GM18498 (cell line): ENCODE data around the gene PACSIN2.
"Not testable (repeated sequence)": the region's sequence is repeated elsewhere in the genome, so short reads cannot be mapped to it uniquely, and the experiment has no call there.

Experiments used
- ATAC-seq: cut with Tn5 transposase; IDR thresholded peaks from one replicate; pipeline ENCODE4 v1.9.1; 2021; ENCODE audit warnings: mild to moderate bottlenecking, moderate library complexity; ENCODE audit not compliant: unreplicated experiment

The PACSIN2 gene, protein sequence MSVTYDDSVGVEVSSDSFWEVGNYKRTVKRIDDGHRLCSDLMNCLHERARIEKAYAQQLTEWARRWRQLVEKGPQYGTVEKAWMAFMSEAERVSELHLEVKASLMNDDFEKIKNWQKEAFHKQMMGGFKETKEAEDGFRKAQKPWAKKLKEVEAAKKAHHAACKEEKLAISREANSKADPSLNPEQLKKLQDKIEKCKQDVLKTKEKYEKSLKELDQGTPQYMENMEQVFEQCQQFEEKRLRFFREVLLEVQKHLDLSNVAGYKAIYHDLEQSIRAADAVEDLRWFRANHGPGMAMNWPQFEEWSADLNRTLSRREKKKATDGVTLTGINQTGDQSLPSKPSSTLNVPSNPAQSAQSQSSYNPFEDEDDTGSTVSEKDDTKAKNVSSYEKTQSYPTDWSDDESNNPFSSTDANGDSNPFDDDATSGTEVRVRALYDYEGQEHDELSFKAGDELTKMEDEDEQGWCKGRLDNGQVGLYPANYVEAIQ

DNA sequence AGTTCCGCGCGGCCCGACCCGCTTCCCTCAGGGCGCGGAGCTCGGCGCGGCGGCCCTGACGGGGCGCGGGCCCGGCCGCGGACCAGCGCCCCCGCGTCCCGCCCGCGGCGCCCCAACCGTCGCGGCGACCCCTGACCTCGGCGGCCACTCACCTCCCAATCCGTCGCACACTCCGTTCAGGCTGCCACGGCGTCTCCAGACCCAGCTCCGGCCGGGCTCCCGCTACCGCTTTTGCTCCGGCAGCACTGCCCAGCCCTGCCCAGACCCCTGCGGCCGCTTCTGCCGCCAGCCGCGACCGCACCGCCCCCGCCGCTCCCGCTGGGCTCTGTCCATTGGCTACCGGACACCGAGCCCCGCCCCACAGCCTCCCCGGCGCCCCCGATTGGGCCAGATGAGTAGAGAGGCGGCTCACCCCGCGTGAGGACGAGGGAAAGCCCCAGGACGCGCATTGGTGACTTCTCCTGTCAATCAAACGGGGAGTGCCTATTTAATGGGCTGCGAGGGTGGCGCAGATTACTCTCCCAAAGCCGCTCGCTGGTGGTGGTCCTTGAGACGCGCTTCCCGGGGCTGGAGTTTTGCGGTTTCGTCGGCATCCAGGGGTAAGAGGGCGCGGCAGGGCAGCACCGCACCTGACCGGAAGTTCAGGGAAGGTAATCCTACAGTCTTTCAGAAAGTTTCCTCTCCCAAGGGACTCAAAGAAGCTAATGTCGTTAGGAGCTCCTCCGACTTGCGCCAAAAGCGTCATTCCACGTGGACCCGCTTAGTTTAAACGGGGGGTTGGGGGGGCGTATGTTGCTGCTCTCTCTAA is at the start of gene PACSIN2:
PACSIN2 (minus strand) TSS at position 281 of the 808 bp plus-strand sequence. CDS start 103,069 bp downstream, outside the sequence.
- ATAC-seq: peak; percentile 95

DNA sequence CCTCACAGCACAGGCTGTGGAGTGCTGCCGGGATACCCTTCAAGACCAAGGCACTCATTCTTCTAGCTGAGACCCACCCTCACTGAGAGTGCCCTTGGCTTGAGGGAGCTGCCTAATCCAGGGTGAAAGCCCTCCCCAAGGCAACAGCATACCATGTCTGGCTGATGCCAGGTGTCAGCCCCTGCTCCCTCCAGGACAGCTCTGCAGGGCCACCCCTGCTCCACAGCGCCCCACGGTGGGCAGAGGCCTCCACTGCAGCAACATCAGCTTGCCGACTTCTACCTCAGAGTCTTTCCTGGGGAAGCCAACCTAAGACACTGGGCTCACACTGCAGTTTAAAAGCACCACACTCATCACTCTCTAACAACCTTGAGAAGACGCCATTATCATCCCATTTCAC is 45.2 kb upstream of the PACSIN2 start:
- ATAC-seq: no peak

DNA sequence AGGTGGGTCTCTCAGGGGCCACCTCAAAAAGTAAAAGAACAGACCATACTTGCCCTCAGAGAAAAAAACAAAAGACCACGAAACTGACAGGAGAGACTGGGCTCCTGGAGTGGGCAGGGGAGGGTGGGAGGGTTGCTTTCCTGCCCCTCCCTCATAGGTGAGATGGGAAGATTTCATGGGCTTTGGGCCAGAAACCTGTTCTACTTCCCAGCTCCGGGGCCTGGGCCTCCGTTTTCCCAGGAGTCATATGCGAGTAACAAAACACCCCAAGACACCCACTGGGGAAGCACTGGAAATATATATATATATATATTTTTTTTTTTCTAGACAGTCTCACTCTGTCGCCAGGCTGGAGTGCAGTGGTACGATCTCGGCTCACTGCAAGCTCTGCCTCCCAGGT is 42.7 kb upstream of the PACSIN2 start:
- no peak for ATAC-seq

DNA sequence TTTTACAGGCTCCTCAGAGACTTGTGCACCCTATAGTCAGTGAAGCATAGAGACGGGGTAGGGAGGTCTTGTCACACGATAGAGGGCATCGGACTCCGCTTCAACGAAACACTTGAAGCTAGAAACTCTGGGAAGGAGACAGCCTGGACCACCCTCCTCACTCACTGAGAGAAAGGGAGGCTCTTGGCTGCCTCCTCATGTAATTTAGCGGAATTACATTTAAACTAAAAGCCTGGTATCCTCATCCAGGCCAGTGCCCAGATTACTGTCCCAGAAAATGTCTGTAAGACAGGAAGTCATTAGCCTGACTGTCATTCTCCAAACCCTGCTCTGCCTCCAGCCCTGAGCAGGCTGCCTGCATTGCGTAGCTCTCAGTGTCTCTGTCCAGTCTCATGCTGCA is 38.2 kb upstream of the PACSIN2 start:
- ATAC-seq: no peak

DNA sequence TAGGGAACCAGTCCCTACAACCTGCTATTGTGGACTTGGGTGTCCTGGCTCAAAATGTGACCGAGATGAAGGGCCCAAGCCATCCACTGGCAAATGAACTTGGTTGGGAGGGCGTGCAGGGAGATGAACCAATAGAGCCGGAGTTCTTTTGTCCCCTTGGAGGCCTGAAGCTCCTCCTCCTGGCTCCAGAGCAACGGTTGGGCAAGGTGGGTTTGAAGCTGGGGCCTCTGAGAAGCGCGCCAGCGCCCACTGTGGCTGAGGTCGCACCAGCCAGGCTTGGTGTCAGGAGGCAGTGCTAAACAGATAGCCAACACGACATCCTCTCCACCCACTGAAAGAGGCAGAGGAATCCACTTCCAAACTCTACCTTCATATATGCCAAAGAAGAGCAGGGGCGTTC is 36.0 kb upstream of the PACSIN2 start:
- ATAC-seq: no peak

DNA sequence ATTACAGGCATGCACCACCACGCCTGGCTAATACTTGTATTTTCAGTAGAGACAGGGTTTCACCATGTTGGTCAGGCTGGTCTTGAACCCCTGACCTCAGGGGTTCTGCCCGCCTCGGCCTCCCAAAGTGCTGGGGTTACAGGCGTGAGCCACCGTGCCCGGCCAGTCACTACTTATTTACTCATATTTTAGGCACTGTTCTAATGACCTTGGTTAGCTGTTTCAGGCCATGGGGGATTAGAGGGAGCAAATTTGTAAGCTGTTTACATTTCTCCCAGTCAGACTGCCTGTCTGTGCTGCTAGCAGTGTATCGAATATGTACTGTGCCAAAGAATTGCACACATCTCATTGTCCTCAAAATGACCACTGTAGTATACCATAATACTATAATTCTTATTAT is 32.7 kb upstream of the PACSIN2 start:
- no peak for ATAC-seq

DNA sequence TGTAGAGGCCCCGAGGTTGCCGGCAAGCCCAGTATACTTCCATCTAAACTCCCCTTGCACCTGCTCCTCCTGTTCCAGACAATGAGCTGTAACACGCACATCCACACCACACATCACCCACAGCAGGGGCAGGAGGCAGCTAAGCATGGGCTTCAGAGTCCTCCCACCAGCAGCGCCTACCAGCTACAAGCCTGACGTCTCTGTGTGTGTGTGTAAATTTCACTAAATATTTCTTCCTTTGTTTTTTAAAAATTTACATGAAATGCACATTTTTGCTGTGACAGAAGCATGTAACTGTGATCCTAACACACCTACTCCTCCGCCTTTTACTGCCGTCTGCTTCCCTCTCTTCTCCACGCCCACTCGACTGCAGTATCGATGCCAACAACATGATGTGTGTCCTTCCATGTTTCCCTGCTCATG is 29.4 kb upstream of the PACSIN2 start:
- ATAC-seq: no peak

DNA sequence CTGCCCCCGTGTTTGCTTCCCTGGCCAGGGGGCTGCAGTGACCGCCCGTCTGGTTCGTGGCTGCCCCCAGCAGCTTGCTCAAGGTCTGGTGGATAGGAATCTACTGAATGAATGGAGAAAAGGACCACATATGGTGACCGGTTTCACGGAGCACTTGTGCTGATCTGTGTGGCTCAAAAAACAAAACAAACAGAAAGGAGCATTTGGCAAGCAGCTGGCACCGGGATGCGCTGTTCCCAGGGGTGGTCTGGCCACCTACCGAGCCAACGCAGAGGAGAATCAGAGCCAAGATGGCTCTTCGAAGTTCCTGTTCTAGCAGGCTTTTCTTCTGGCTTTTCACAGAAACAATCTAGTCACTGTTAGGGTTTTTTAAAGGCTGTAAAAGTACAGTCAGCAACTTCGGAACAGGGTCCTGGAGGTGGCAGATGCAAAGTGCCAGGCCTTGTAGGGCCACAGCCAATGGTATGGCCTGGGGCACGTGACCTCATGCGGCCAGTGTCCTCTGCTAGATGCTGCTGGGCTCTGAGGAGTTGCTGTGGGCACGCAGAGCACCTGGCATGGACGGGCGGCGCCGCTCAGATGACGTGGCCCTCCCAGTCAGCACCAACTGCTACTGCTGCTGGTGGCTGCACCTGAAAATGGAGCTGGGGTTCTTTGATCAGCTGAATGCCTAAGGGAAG is 27.3 kb upstream of the PACSIN2 start:
- no peak for ATAC-seq

DNA sequence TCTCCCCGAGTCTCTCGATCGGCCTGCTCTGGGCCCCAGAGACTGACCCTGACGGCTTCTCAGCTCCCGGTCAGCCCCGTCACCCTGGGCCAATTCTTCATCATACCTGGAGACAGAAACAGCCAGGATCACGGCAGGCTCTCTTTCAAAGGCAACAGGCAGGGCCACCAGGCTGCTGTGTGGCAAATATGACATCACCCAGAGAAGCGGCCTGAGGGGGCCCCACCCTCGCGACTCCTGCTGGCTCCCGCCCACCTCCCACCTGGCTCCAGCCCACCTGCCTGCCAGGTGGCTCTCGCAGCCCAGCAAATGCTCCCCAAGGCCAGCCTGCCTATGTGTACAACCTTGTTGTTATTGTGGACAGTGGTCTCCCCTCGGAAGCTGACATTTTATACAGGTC is 24.9 kb upstream of the PACSIN2 start:
- ATAC-seq: no peak

DNA sequence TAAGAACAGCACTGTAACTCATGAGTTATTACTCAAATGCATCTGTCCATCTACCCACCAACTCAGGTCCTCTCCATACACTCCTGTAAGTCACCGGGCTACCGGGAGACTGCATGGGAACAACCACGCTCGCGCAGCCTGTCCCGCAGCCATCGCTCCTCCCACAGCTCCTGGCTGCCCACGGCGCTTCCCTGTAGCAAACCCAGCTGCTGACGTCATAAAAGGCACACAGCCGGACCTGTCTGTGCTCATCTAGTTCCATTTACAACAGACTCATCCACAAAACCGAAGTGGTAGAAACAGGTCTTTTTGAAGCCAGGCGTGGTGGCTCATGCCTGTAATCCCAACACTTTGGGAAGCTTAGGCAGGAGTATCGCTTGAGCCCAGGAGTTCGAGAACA is 23.4 kb upstream of the PACSIN2 start:
- no peak for ATAC-seq

DNA sequence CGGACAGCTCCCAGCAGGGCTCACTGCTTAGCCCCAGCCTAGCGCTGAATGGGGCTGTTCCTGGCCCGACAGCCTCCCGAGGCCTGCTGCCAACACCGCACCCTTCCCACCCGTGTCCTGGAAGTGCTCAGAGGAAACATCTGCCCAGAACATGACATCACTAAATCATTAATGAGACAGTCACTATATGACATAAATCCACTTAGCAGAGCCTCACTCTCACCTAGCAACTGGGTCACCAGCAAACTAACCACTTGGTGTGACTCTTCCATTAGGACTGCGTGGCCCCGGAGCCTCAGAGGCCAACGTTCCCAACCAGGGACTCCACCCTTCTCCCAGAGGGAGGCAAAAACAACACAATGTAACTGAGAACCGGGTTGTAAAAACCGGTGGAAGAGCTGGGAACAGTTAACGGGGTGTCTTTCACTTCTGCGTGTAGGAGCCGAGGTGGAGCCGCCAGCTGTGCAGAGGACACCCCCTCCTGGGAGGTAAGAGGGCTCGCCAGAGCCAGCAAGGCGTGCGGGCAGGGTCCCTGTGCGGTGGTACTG is 21.4 kb upstream of the PACSIN2 start:
- no peak for ATAC-seq

DNA sequence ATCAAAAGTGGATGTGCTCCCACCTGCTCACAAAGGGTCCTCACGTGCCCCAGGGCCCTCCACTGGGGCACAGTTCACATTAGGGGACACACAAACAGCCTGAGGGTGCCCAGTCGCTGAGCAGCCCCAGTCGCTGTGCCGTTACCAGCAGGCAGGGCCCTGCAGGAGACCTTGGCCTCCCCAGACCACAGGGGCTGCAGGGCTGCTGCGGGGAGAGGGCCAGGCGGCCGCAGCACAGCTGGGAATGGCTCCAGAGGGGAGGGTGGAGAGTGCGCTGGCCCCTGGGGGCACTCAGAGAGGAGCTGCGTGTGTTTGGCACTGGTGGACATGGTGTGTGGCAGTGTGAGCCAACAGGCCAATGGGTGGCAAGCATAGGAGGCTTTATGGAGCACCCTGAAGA is 20.3 kb upstream of the PACSIN2 start:
- no peak for ATAC-seq

DNA sequence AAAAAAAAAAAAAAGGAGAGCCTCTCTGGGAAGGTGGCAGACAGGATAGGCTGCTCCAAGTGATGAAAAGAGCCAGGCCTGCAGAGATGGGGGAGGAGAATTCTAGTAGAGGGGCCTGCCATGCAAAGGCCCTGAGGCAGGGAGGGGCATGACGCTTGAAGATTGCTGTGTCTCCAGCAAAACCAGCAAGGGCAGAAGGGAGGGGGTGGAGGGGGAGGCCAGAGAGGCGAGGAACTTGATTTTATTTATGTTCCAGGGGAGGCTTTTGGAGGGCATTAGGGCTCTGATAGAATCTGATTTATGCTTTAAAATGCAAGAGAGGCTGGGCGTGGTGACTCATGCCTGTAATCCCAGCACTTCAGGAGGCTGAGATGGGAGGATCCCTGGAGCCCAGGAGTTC is 16.7 kb upstream of the PACSIN2 start:
- ATAC-seq: no peak

DNA sequence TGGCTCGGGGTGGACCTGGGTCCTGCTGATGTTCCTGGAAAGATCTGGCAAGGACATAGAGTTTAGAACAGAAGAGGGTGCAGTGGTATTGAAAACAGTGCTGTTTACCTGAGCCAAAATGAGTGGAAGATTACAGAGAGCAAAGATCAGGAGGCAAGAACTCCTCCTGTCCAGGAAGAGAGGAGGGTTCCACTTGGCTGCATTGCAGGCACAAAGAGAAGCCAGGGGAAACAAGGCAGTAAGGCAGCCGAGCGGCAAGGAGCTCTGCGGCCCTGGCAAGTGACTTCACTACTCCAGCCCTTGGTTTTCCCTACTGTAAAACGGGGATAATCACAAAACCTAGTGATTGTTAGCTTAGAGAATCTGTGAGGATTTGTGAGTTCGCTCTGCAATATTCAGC is 3.7 kb upstream of the PACSIN2 start:
- ATAC-seq: no peak

DNA sequence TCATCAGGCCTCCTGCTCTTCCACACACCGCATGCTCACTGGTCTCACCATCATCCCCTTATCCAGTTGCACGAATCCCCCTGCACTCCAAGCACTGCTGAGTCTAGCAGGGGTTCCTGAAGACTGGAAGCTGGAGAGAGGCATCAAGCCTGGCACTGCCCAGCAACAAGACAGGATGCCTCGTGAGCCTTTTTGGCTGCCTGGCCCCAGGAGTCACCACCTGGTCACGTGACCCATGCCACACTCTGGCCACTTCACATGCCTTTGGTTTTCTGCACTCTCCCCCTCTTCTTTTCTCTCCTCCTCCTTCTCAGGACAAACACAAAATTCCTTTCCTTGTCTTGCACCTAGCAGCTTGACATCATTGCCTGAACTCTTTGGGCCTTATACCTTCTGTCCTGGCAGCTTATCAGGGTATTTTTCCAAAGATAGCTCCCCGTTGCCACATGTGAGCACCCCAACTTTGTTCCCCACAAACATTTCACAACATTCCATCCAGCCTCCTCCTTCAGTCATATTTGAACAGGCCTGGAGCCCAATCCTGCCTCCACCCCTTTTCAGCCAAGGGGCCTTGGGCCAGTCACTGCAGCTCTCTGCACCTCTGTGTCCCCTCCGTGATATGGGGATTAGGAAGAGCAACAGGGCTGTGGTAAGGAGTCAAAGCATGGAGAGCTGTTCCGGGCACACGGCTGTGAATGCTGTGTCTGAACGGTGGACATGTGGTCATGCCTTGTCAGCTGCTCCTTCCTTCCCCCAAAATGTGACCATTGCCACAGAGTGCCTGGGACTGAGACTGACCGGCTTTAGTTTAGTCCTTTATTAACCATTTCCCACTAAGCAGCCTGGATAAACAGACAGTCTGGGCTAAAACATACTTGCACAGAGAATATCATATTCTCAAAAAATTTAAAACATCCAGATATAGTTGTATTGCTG is 2.8 kb upstream of the PACSIN2 start:
- no peak for ATAC-seq

DNA sequence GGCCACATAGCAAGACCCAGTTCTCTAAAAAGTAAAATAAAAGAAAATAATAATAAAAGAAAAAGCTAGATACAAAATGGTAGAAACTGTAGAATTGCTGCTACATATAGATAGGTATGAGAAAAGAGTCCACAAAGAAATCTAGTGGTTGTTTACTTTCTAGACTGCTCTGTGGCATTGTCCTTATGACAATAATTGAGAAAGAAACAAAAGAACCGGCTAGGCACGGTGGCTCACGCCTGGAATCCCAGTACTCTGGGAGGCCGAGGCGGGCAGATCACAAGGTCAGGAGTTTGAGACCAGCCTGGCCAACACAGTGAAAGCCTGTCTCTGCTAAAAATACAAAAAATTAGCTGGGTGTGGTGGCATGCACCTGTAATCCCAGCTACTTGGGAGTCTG is 1.2 kb upstream of the PACSIN2 start:
- ATAC-seq: not testable (repeated sequence)

DNA sequence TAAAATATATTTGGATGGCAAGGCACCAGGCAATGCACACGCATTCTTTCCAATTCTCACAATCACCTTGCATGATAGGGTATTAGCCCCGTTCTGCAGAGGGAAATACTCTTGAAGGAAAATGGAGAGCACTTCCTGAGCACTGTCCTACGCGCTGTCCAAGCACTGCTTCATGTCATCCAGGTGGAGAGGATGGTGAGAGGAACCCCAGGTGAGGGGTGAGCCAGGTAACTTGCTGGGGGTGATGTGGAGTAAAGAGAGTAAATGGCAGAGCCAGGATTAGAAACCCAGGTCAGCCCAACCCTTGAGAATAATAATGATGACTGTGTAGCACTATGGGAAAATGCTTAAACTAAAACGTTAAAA is 711 bp upstream of the PACSIN2 start:
- ATAC-seq: no peak

DNA sequence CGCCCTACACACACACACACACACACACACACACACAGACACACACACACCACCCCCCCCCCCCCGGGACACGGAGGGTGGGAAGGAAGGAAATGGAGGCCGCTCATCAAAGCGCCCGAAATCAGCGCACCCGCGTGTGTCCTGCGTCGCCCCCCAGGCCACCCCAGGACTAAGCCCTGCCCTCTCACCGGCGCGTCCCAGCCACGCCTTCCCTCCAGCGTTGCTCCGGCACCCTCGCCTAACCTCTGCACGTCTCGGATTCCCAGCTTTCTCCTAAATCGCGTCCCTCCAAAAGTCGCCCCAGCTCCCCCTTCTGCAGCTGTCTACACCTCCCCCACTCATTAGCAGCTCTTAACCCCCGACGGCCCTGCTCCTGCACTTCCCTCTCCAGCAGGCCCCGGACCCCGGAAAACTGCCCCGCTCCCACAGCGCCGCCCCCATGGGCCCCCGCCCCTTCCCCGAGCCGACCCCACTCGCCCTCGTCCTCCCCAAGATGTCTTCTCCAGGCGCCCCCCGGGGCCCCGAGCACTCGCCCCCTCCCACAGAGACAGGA is 557 bp downstream of the PACSIN2 start:
- no peak for ATAC-seq

DNA sequence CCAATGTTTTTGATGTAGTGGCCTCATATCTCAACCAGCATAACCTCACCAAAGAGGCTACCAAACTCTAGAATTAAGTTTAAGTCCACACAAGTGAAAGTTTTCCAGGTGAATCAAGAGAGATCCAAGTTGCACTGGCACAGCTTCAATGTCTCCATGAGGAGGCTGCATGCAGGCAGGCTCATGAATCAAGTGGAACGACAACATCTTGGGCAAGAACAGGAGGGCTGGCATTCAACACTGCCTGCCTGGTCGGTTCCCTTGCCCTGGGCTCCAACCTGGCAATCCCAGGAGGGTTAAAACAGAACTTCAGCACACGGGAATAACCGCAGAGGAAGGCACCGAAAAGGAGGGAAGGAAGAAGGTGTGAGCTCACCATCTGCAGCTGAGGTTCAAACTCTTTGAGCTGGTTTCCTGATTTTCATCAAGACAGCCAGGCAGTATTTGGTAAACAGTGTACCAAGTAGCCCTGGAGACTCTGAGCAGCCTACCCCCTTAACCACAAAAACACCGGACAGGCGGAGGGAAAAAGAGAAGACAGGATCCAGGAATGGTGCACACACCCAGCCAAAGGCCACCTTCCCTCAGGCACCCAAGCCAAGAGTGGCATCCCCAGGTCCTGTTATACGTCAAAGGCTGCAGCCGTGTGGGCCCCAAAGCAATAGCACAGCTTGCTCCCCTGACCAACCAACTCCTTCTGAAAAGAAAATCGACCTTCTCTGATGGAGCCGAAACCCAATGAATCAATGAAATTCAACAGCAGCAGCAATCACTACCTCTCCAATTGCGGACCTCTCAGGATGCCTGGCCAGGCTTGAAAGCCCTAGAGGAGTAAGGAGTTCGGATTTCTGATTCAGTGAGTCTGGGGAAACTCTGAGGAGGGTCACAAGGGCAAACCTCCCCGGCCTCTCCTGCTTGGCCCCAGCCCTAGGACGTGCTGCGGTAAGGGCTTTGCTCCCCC is 1.3 kb downstream of the PACSIN2 start:
- no peak for ATAC-seq
